Omental fat pad (tissue), 4 donors: ENCODE data around the gene OR8I2. TPM values are rescaled to one million over a fixed set of nuclear protein-coding genes. Genes with fewer than 3 reads are reported as not detected.
"Not testable (repeated sequence)": the region's sequence is repeated elsewhere in the genome, so short reads cannot be mapped to it uniquely, and the experiment has no call there.

Experiments
- ATAC-seq: fragments of 150-250 bp; one replicate; pipeline ENCODE4 v1.9.1; 2016; ENCODE audit warnings: mild to moderate bottlenecking, moderate library complexity; ENCODE audit not compliant: low FRiP score
- DNase-seq: peaks from one replicate; pipeline ENCODE4 v3.0.0-alpha.2; 2019; ENCODE audit warnings: low spot score
- CTCF ChIP-seq, 3 donors: fragments of 450-650 bp; IDR thresholded peaks; one replicate each; pipeline ENCODE4 v1.5.1; 2016 to 2017; ENCODE audit warnings: antibody characterized with exemption in 3 of 3, mild to moderate bottlenecking in 3 of 3, moderate library complexity in 2 of 3
- total RNA-seq, 4 donors: library from RNA; depleted of rRNA; stranded (reverse); fragments of >200 nt; gene quantifications; one replicate each; pipeline ENCODE4 v1.1.0, GENCODE V29; 2016

OR8I2 gene
- not detected for total RNA-seq

- DNase-seq: no peak
- no peak for ATAC-seq
- TF ChIP-seq CTCF (IDR thresholded peaks at IDR 0.05): no peak
Observed at GRCh38 chr11:56093008-56093407, at the start of gene OR8I2. OR8I2 (plus strand) TSS chr11:56093308; CDS start chr11:56093308, 0 bp downstream.

DNA sequence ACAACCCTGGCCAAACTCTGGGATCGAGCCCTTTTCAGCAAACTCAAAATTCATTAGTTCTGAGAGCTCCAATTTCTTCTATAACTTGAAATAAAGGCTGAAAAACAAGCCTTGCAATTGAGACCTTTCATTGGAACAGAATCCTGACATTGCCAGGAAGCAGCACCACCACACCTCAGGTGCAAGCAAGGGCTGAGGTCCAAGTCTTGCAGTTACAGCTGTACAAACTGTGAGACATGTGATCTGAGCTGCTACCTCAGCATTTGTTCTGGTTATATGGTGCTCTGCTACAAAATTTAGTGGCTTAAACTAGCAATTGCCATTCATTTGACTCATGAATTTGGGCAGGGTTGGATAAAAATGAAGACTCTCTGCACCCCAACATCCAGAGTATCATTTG, 47.6 kb upstream of the OR8I2 start:
- TF ChIP-seq CTCF (IDR thresholded peaks at IDR 0.05): no peak
- no peak for DNase-seq
- no peak for ATAC-seq

- DNase-seq: no peak
- no peak for TF ChIP-seq CTCF (IDR thresholded peaks at IDR 0.05)
- ATAC-seq: no peak
Observed at GRCh38 chr11:56048480-56048879, 44.6 kb upstream of the OR8I2 start.

- ATAC-seq: no peak
- no peak for TF ChIP-seq CTCF (IDR thresholded peaks at IDR 0.05)
Observed at GRCh38 chr11:56049487-56049886, 43.6 kb upstream of the OR8I2 start.

GRCh38 chr11:56056366-56056765, 36.7 kb upstream of the OR8I2 start:
- ATAC-seq, DNase-seq: not testable (repeated sequence)

More at GRCh38 chr11:56049487-56049886, 43.6 kb upstream of the OR8I2 start:
- DNase-seq: no peak

DNA sequence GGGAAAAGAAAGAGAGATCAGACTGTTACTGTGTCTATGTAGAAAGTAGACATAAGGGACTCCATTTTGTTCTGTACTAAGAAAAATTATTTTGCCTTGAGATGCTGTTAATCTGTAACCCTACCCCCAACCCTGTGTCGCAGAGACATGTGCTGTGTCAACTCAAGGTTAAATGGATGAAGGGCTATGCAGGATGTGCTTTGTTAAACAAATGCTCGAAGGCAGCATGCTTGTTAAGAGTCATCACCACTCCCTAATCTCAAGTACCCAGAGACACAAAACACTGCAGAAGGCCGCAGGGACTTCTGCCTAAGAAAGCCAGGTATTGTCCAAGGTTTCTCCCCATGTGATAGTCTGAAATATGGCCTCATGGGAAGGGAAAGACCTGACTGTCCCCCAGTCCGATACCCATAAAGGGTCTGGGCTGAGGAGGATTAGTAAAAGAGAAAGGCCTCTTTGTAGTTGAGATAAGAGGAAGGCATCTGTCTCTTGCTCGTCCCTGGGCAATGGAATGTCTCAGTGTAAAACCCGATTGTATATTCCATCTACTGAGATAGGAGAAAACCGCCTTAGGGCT, 35.4 kb upstream of the OR8I2 start:
- not testable (repeated sequence) for ATAC-seq, DNase-seq

- not testable (repeated sequence) for ATAC-seq, DNase-seq
Observed at GRCh38 chr11:56058260-56058780, 34.8 kb upstream of the OR8I2 start.

DNA sequence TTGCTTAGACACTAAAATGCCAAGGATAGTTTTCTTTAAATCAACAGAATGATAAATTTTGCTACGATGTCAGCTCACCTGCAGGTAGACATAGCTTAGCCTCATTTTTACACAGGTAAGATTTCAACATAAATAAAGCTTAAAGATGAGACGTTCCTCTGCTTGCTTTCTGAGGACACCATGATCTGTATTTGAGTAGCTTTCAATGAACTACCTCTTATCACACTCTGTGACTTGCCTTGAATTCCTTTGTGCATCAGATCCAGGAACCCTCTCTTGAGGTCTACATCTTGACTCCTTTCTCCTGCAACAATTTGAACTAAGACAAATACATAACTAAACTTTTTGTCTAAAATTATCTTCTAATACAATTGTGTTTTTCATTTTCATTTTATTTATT, 26.1 kb upstream of the OR8I2 start:
- no peak for TF ChIP-seq CTCF (IDR thresholded peaks at IDR 0.05)
- DNase-seq: no peak
- no peak for ATAC-seq

DNA sequence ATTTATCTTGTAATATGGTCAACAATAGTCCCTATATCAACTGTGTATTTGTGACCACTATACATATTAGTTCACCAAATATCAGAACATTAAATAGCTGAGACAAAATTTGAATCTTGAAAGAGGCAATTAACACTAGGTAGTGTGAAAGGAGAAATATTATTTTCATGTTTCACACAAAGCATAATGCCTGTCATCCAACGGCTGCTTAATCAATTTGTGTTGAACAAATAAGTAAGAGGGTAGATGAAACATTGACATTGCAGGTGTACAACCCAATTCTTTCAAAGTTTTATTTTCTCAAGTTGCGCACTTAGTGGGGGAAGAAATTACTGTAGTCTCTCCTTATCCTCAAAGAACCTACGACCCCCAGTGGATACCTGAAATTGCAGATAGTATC, 3.4 kb upstream of the OR8I2 start:
- DNase-seq (no peak), ATAC-seq (no peak)
- TF ChIP-seq CTCF (IDR thresholded peaks at IDR 0.05): no peak
